GM15510 (cell line): ENCODE data around the gene NCF4.

Experiments used
- POLR2A ChIP-seq: IDR thresholded peaks from 3 replicates; pipeline ENCODE4 v1.6.1; 2011; ENCODE audit warnings: borderline replicate concordance; ENCODE audit not compliant: insufficient read length; ENCODE audit errors: extremely low read depth

The NCF4 gene

GRCh38 chr22:36892292-36892691, 31.5 kb downstream of the NCF4 start:
- no peak for TF ChIP-seq POLR2A

GRCh38 chr22:36893262-36893661, 32.5 kb downstream of the NCF4 start:
- no peak for TF ChIP-seq POLR2A

- TF ChIP-seq POLR2A, result no peak
These were observed 33.5 kb downstream of the NCF4 start for GRCh38 chr22:36894266-36894665.

- no peak for TF ChIP-seq POLR2A
These were observed 36.8 kb downstream of the NCF4 start for GRCh38 chr22:36897611-36898010.

GRCh38 chr22:36898690-36899089, 37.9 kb downstream of the NCF4 start:
- TF ChIP-seq POLR2A, result no peak

GRCh38 chr22:36899498-36899897, 38.7 kb downstream of the NCF4 start:
- TF ChIP-seq POLR2A, result no peak

- no peak for TF ChIP-seq POLR2A
These were observed 39.4 kb downstream of the NCF4 start for GRCh38 chr22:36900225-36900624.

GRCh38 chr22:36900880-36901279, 40.1 kb downstream of the NCF4 start:
- TF ChIP-seq POLR2A, result no peak

GRCh38 chr22:36901411-36902142, 40.8 kb downstream of the NCF4 start:
- TF ChIP-seq POLR2A, result no peak

- no peak for TF ChIP-seq POLR2A
These were observed 41.5 kb downstream of the NCF4 start for GRCh38 chr22:36902143-36902926.

GRCh38 chr22:36904260-36904880, 43.6 kb downstream of the NCF4 start:
- TF ChIP-seq POLR2A, result no peak

GRCh38 chr22:36907253-36908195, 46.7 kb downstream of the NCF4 start:
- TF ChIP-seq POLR2A, result no peak

GRCh38 chr22:36910461-36910860, 49.7 kb downstream of the NCF4 start:
- no peak for TF ChIP-seq POLR2A

- no peak for TF ChIP-seq POLR2A
These were observed 51.3 kb downstream of the NCF4 start for GRCh38 chr22:36911887-36912661.
